Right lobe of liver (tissue), 6 donors: ENCODE data around the gene C19orf47. TPM values are rescaled to one million over a fixed set of nuclear protein-coding genes. Genes with fewer than 3 reads are reported as not detected.

Source experiments
- ATAC-seq, 4 donors: fragments of 200-7000 bp; cut with Tn5 transposase; one replicate each; pipeline ENCODE4 v1.9.1; 2020; ENCODE audit warnings: mild to moderate bottlenecking in 4 of 4, moderate library complexity in 4 of 4
- DNase-seq, 3 donors: peaks; one replicate each; pipeline ENCODE4 v3.0.0-alpha.2; 2020
- H3K27ac ChIP-seq, 3 donors: fragments of 200-600 bp; one replicate each; pipeline ENCODE4 v1.8.0; 2022
- H3K27me3 ChIP-seq, 2 donors: fragments of 200-600 bp; one replicate each; pipeline ENCODE4 v1.8.0; 2022
- H3K36me3 ChIP-seq, 4 donors: fragments of 200-600 bp; sonication (generic) in 1 of 4; one replicate each; pipeline versions ENCODE4 v1.5.1 to v1.8.0; 2017 to 2022; ENCODE audit warnings: control low read depth in 1 of 4
- H3K4me1 ChIP-seq, 4 donors: fragments of 200-600 bp; sonication (generic) in 1 of 4; one replicate each; pipeline versions ENCODE4 v1.5.1 to v1.8.0; 2017 to 2022; ENCODE audit warnings: control low read depth in 1 of 4
- H3K4me3 ChIP-seq, 3 donors: fragments of 200-600 bp; one replicate each; pipeline ENCODE4 v1.8.0; 2022
- H3K9me3 ChIP-seq, 4 donors: fragments of 200-600 bp; sonication (generic) in 1 of 4; one replicate each; pipeline versions ENCODE4 v1.5.1 to v1.8.0; 2017 to 2022; ENCODE audit warnings: control low read depth in 1 of 4
- CTCF ChIP-seq, 4 donors: fragments of 200-600 bp in 3 of 4; fragments of 450-650 bp in 1 of 4; IDR thresholded peaks; one replicate each; pipeline versions ENCODE4 v1.5.1 to v1.8.0; 2016 to 2022; ENCODE audit warnings: antibody characterized with exemption in 4 of 4, mild to moderate bottlenecking in 2 of 4
- POLR2A ChIP-seq: fragments of 450-650 bp; IDR thresholded peaks from one replicate; pipeline ENCODE4 v1.6.1; 2017; ENCODE audit warnings: antibody characterized with exemption, mild to moderate bottlenecking
- WGBS: methylation state at CpG from one replicate; pipeline ENCODE4 v1.1.6; 2018; ENCODE audit warnings: low coverage, low lambda C conversion rate; ENCODE audit not compliant: insufficient coverage; ENCODE audit errors: missing lambda C conversion rate; 5-methylcytosine and 5-hydroxymethylcytosine counted together
- intact Hi-C, 2 donors: fragments of 100-400 bp; cut with DNase I; formaldehyde crosslinking; loops; one replicate each; pipeline versions ENCODE4 v1.11.2 to v1.14.1; 2022
- total RNA-seq, 6 experiments: library from RNA; depleted of rRNA in 2 of 6; stranded (reverse); fragments of >200 nt in 2 of 6; fragmentation: NEBNext Ultra II Directional in 3 of 6; extraction: Animal tissue kit (Norgen Biotek cat#: 25700) in 3 of 6; gene quantifications; one replicate each; pipeline versions ENCODE4 v1.1.0 to v1.2.4, GENCODE V29; 2016 to 2023
- donor health status: DM: no; HTN: yes; CAD: no.
- donor health status: DM: no; HTN: no; CAD: no.
- donor health status: DM: no; HTN: no; CAD: no.
- donor health status: DM: no; HTN: yes; CAD: no.
- donor health status: DM: no; HTN: yes; CAD: no.

Gene C19orf47
- total RNA-seq, 6 experiments from 2014 or later, result 4.8 to 8.1 (median 5.5) TPM

- ATAC-seq (no peak), DNase-seq (no peak)
- H3K4me3 ChIP-seq, result no peak overlapping the region
These were observed 18.7 kb upstream of the C19orf47 start for GRCh38 chr19:40366697-40367561.

GRCh38 chr19:40365613-40366401 is 17.6 kb upstream of the C19orf47 start:
- intact Hi-C loops, result no loop called here
- Histone ChIP-seq H3K27ac (no peak overlapping the region), H3K27me3 (no peaks in the 10 kb centered on the region), H3K36me3 (peaks cover 0 to 18% (median 5%) of the 10 kb centered on the region in 4 donors), H3K4me1 (no peaks in the 10 kb centered on the region), H3K4me3 (peak overlapping the region in 2 of 3 donors; percentile 12 to 24), H3K9me3 (no peaks in the 10 kb centered on the region)
- TF ChIP-seq POLR2A (no peak), CTCF (IDR thresholded peaks at IDR 0.05) (no peak)
- ATAC-seq (peak; percentile 61 to 82 (median 70)), DNase-seq (peak in 2 of 3 donors; percentile 54 to 59)
- 0% methylated on average over 2 of the region's 28 CpGs for WGBS

More at GRCh38 chr19:40366697-40367561, 18.7 kb upstream of the C19orf47 start:
- no peak overlapping the region for H3K27ac ChIP-seq
- no peaks in the 10 kb centered on the region for H3K27me3 ChIP-seq
- intact Hi-C loops, result no loop called here
- no peaks in the 10 kb centered on the region for H3K9me3 ChIP-seq
- 80% methylated on average over 10 of the region's 27 CpGs for WGBS
- TF ChIP-seq CTCF (IDR thresholded peaks at IDR 0.05) (no peak), POLR2A (no peak)
- no peaks in the 10 kb centered on the region for H3K4me1 ChIP-seq
- H3K36me3 ChIP-seq, result peaks cover 0 to 23% (median 5%) of the 10 kb centered on the region in 4 donors

- peaks cover 0 to 14% (median 4%) of the 10 kb centered on the region in 4 donors for H3K36me3 ChIP-seq
- no peak overlapping the region for H3K4me3 ChIP-seq
These were observed 16.8 kb upstream of the C19orf47 start for GRCh38 chr19:40365010-40365409.

GRCh38 chr19:40363069-40363468 is 14.9 kb upstream of the C19orf47 start:
- Histone ChIP-seq H3K4me1 (peaks cover 0 to 6% (median 0%) of the 10 kb centered on the region in 4 donors), H3K27ac (no peak overlapping the region), H3K4me3 (no peak overlapping the region), H3K27me3 (no peaks in the 10 kb centered on the region), H3K9me3 (no peaks in the 10 kb centered on the region), H3K36me3 (peaks cover 0 to 5% (median 2%) of the 10 kb centered on the region in 4 donors)
- intact Hi-C loops, result no loop called here
- WGBS, result 75% methylated on average over 5 of the region's 5 CpGs
- no peak for ATAC-seq
- DNase-seq, result no peak
- TF ChIP-seq CTCF (IDR thresholded peaks at IDR 0.05), result no peak
- TF ChIP-seq POLR2A, result no peak

More at GRCh38 chr19:40365010-40365409, 16.8 kb upstream of the C19orf47 start:
- H3K9me3 ChIP-seq, result no peaks in the 10 kb centered on the region
- H3K4me1 ChIP-seq, result no peaks in the 10 kb centered on the region
- H3K27me3 ChIP-seq, result no peaks in the 10 kb centered on the region
- no peak overlapping the region for H3K27ac ChIP-seq
- ATAC-seq (no peak), DNase-seq (no peak)
- WGBS, result 100% methylated on average over 2 of the region's 3 CpGs
- intact Hi-C loops, result no loop called here
- TF ChIP-seq POLR2A, result no peak
- no peak for TF ChIP-seq CTCF (IDR thresholded peaks at IDR 0.05)
